ENCODE results near the gene SLC22A16.
"Not testable (repeated sequence)": the region's sequence is repeated elsewhere in the genome, so short reads cannot be mapped to it uniquely, and the experiment has no call there.

SLC22A16 gene

DNA sequence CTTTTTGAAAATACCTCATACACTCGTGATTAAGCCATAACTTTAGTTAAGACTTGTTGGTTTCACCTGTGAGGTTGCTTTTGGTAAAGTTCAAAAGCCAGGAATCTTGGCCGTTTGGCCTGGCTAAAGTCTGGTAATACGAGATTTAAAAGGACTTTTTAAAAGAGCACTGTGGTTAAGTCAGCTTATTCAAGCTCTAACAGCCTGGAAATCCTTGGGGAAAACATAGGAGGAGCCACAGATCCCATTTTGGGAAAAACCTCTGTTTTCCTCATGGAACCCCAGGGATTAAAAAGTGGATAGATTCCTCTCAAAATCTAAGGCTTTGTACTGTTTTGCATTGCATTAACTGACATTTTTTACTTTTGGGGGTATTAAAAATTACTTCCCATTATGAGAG is 13.7 kb upstream of the SLC22A16 start:
- no peak for DNase-seq

DNA sequence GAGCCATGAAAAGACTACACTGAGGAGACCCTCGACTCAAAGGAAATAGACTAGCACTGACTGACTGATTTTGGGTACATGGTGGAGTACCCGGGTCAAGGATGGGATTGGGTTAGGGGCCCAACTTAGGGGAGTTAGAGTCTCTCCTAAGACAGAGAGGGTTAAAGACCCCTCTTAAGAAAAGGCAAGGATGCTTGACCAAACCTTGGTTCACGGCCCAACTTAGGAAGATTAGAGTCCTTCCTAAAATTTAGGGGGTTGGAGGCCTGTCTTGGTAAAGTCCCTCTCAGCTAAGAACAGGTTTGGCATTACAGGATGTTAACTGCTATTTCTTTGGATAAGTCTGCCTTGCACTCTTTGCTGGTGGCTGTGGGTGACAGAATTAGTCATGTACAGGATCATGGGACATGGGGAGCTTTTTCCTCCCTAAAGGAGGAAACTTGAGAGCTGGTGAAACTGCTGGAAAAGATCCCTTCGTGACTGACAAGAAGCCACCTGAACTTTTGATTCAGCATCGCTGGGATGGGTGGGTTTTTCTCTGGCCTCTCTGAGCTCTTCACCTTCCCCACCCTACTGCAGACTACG is 12.3 kb upstream of the SLC22A16 start:
- DNase-seq, result no peak

DNA sequence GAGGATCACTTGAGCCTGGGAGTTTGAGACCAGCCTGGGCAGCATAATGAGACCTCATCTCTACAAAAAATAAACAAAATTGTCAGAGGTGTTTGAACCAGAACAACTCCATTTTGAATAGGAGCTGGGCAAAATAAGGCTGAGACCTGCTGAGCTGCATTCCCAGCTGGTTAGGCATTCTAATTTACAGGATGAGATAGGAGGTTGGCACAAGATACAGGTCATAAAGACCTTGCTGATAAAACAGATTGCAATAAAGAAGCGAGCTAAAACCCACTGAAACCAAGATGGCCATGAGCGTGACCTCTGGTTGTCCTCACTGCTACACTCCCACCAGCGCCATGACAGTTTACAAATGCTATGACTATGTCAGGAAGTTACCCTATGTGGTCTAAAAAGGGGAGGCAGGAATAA is 11.6 kb upstream of the SLC22A16 start:
- not testable (repeated sequence) for DNase-seq

DNA sequence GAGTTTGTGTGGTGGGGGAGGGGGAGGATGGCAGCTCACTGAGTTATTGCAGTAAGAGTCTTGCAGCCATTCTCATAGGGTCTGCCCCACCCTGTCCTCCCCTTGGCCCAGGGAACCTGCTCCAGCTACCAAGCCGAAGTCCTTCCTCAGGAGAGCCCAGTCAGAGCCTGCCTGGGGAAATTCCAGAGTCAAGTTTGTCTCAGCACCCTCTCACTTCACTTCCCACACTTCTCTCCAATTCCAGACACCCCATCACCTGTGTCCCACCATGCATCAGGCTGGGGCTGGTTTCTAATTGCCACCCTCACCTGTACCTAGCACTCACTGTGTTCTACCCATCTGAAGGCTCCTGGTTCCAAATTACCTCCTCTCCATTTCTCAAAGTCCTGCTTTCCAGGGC is 10.3 kb upstream of the SLC22A16 start:
- DNase-seq, result no peak

DNA sequence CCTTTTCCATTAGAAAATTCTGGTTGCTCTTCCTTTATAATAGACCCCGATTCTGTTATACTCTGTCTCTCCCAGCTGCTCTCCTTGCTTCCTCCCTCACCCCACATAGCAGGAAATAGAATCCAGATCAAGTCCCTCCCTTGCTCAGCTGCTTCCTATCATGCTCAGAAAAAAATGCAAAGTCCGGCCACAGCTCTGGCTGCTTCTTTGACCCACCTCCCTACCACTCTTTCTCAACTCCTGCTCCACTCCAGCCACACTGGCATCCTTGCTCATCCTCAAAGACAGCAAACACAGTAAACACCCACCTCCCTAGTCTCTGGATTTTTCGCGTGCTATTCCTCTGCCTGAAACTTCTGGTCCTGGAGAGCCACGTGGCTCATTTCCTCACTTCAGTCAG is 9.1 kb upstream of the SLC22A16 start:
- no peak for DNase-seq

DNA sequence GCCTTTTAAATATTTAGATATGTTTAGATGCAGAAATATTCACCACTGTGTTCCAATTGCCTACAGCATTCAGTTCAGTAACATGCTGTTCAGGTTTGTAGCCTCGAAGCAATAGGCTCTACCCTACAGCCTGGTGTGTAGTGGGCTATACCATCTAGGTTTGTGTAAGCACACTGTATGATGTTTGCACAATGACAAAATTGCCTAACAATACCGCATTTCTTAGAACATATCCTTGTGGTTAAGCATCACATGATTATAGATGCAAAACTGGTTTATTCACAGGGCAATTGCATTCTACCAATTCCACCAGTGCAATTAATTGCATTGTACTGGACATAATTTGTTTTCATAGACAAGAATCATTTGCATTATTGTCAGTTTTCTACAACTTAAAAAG is 7.9 kb upstream of the SLC22A16 start:
- DNase-seq, result no peak

DNA sequence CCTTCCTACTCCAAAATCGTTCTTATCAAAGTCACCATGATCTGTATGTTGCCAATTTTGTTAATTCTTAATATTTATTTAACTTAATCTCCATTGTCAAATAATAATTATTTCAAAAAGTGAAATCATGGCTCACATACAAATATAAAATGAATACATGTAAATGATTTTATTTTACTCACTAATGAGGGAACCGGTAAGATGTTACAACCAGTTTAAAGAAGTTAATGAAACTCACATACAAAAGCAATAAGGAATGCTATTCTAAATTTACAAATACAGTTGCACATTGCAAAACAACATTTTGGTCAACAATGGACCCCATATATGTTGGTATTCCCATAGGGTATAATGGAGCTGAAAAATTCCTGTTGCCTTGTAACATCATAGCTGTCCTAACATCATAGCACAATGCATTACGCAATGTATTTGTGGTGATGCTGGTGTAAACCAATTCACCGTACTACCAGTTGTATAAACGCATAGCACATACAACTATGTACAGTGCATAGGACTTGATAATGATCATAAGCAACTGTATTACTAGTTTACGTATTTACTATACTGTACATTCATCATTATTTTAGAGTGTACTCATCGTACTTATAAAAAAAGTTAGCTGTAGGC is 6.5 kb upstream of the SLC22A16 start:
- no peak for DNase-seq

DNA sequence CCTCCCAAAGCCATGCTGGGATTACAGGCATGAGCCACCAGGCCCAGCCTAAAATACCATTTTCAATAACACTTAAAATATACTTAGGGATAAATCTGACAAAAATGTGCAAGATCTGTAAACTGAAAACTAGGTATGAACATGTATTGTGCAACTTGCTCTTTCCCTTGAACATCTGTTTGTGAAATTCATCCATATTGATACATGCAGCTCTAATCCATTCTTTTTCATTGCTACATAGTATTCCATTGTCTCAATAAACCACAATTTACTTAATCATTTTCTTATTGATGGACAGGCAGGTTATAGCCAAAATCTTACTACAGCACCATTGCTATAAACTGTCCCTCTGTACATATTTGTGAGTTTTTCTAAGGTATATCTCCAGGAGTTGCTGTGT is 4.7 kb upstream of the SLC22A16 start:
- no peak for DNase-seq

DNA sequence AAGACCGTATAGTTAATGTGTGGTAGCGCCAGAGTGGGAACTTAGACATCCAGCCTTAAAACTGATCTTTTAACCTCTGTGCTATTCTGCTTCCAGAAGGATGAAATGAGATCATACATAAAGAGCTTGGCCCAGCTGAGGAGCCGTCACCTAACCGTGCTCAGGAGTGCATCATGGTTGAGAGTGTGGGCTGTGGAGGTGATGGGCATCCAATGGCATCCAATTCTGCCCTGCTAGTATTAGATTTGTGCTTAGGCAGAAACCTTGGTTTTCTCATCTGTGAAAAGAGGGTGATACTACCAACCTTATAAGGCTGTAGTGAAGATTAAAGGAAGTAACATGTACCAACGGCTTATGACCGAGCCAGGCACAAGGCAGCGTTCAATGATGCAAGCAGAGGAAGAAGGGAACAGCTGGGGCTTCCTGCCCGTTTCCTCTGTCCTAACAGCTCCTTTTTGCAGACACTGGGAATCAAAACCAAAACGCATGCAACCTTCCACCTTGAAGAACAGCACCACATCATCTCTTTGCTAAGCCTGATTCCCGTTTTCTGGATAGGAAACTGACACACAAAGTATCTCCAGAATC is 1.3 kb downstream of the SLC22A16 start:
- DNase-seq, result no peak

DNA sequence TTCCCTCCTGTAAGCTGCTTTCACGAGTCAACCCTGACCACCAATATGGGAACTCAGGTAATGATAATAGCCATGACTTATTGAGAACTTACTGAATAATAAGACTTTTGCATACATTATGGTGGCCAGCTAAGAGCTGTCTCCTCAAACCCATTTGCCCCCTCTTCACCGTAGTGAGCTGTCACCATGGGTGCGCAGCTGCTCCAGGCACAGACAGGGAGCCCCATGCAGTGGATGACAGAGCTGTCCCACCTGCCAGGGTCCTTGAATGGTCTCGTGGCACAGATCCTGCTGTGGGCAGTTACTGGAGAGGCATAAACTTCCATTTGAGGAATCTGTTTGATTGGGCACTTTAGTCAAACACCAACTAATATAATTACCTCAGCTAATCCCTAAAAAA is 1.9 kb downstream of the SLC22A16 start:
- DNase-seq, result no peak

DNA sequence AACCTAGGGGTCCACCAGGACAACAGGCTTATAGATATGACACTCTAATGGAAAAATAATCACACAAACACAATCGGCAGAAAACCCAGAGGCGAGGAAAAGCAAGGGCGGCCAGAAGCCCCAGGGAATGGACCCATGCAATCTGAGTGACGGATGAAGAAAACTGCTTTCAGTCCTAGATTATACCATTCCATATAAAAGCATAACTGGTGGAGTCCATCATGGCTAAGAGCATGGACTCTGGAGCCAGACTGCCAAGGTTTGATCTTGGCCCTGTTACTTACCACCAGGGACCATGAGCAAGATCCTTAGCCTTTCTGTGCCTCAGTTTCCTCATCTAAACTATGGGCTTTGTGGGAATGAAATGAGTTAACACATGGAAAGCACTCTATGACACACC is 3.7 kb downstream of the SLC22A16 start:
- no peak for DNase-seq

DNA sequence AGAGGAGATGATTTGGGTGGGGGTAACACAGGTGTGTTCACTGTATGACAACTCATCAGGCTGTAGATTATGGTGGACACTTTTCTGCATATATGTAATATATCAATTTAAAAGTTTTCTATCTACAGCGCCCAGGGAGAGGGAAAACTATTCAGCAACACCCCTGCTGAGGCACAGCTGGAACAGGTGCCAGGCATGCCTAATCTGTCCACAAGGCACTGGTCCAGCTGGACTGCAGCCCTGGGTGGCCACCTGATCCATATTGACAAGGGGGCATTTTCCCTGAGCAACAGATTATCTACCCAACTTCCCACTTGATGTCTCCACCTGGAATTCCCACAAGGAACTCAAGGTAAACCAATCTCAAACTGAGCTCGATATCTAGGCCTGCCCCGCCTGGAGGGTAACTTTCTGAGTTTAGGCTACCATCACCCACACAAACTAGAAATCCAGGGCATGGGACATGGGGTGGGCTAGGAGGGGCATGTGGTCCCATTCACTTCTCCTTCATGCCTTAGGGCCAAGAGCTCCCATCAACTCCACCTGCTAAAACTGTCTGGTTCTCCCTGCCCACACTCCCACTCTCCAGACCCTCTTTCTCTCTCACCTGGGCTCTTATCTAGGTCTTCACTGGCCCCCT is 4.6 kb downstream of the SLC22A16 start:
- DNase-seq, result no peak

DNA sequence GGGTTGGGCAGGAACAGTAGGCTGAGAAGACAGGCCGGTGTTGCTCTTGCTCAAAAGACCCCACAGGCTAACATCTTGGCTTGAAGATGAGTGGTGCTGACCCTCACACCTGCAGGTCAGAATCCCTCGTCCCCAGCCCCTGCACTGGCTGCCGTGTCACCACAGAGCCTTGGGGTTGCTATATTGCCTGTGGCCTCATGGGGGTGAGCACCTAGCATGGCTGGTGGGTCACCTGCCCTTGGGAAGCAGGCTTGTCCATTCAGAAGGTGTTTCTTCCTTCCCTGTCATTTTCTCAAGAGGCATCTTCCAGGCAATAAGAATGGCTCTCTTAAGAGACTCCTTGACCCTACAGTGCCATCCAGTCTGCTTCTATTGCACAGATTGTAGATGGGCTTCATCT is 7.7 kb downstream of the SLC22A16 start:
- no peak for DNase-seq

DNA sequence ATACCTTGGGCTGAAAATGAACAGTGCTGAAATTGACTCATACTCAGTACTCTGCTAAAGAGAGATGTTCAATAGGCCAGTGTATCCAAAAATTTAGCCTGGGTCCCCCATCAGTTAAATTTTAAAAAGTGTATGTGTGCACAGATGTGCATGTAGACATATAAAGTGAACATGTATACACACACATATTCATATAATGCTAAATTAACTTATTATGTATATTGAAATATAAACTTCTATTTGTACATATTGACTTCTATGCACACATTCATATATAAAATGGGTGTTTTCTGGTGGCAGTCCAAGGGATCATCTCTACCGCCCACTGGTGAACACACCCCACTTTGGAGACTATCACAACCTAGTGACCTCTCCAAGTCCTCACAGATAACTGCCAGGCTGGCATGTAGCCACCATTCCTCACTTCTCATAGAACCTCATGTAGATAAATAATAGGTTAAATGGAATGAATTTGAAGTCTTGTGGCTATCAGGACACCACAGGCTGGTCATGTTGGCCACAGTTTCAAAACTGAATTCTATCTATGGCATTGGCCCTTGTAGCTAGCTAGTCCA is 8.8 kb downstream of the SLC22A16 start:
- DNase-seq, result no peak

DNA sequence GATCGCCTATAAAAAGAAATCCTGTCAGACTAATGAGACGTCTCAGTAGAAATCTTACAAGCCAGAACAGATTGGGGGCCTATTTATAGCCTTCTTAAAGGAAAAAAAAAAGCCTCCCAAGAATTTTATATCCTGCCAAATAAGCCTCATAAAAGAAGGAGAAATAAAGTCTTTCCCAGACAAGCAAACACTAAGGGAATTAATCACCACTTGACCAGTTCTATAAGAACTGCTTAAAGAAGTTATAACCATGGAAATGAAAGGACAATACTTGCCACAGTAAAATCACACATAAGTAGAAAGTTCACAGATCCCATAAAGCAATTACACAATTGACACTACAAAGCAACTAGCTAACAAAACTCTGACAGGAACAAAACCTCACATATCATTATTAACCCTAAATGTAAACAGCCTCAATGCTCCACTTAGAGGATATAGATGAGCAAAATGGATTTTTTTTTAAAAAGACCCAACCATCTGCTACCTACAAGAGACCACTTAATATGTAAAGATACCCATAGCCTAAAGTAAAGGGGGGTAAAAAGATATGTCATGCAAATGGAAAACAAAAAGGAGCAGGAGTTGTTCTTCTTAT is 13.4 kb downstream of the SLC22A16 start:
- DNase-seq, result no peak

DNA sequence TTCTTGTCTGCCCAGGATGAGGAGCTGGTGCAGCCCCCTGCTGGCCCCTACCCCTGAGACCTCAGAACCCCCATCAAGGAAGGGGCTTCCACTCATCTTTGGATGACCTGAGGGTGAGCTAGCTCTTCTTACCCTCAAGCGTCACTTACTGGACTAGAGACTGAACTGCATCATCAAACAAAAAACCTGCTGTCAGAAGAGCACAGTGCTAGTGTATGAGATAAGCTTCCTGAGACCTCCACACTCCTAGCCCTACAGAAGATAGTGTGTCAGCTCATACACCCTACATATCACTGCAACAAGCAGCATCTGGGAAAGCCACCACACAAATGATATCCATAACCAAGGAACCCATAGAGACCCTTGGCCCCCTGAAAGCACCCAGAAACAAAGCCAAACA is 15.0 kb downstream of the SLC22A16 start:
- no peak for DNase-seq

DNA sequence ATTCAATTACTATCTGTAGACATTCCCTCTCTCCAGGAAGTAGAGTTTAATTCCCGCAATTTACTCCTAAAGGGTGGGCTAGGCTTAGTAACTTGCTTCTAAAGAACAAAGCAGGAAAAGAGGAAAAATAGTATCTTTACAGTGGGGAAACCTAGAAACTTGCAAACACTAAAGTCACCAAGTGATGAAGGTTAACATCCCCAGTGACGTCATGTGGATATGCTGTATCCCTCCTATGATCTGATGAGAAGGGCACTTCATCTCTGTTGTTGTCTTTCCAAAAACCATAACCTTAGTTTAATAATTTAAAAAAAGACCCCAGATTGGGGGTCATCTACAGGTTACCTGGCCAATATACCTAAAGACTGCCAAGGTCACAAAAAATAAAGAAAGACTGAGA is 17.3 kb downstream of the SLC22A16 start:
- DNase-seq, result no peak

DNA sequence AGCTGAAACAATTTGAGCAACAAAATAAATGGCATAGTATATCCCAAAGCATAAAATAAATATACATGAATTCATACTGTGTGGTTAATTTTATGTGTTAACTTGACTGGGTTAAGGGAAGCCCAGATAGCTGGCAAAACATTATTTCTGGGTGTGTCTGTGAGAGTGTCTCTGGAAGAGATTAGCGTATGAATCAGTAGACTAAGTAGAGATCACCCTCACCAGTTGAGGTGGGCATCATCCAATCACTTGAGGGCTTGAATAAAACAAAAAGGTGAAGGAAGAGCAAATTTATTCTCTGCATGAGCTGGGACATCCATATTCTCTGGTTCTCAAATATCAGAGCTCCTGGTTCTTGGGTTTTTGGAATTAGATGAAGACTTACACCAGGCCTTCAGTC is 17.9 kb downstream of the SLC22A16 start:
- DNase-seq, result no peak

DNA sequence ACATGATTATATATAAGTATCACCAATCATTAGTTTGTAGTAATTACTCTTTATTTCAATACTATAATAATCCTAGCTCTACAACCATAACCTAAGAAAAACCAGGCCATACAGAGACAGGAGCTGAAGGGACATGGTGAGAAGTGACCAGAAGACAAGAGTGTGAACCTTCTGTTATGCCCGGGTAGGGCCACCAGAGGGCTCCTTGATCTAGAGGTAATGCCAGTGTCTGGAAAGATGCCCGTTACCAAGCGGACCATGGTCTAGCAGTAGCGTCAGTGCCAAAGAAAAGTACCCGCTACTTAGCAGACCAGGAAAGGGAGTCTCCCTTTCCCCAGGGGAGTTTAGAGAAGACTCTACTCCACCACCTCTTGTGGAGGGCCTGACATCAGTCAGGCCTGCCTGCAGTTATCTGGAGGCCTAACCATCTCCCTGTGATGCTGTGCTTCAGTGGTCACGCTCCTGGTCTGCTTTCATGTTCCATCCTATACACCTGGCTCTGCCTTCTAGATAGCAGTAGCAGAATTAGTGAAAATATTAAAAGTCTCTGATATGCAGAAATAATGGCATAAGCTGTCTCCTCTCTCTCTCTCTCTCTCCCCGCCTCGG is 18.7 kb downstream of the SLC22A16 start:
- peak in 9 of 56 donors; percentile 0 to 21 (median 7) for DNase-seq

DNA sequence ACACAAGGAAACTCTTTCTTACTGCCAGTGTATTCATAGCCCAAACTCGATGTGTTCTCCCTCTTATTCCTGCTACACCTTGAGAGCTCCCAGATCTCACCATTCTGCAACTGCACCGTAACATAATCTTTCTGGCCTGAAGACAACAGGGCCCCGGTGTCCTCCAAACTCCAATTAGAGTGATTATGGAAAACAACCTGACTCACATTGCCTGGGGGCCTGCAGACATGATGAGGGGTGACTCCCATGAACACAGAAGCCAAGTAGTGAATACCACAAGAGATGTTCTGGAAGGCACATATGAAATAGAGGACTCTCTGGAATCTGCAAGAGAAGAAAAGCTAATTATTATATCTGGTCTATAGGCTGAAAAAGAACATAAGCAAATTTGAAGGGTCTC is 19.7 kb downstream of the SLC22A16 start:
- DNase-seq, result no peak

DNA sequence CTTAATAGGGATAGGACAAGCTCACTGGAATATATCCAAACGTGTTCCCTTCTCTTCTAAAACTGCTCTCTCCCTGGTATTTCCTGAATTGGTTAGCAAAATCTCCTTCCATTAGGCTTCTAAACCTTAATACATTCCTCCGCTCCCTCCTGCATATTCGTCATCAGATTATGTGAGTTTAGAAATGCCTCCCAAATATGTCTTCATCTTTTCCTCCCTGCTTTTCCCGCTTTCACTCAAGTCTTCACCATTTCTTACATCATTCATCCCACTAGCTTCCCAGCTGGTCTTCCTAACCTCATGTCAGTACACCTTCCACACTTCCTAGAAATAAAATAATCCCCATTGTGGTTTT is 26.9 kb downstream of the SLC22A16 start:
- DNase-seq, result no peak
